Skeletal muscle tissue (tissue), 4 donors: ENCODE data around the gene CLN6. TPM values are rescaled to one million over a fixed set of nuclear protein-coding genes. Genes with fewer than 3 reads are reported as not detected.
A peak's percentile ranks its signal among the peaks of the same experiment; 100 is the strongest.
"Not testable (repeated sequence)": the region's sequence is repeated elsewhere in the genome, so short reads cannot be mapped to it uniquely, and the experiment has no call there.

Source experiments
- H3K27ac ChIP-seq: one replicate; pipeline ENCODE4 v1.7.0; 2013; ENCODE audit warnings: mild to moderate bottlenecking, low read depth, low read length, inconsistent platforms
- H3K27me3 ChIP-seq, 3 donors: one replicate each; pipeline ENCODE4 v1.7.0; 2013; ENCODE audit warnings: low read length in 3 of 3; ENCODE audit not compliant: control insufficient read depth in 3 of 3, insufficient read depth in 3 of 3
- H3K36me3 ChIP-seq, 3 donors: one replicate each; pipeline ENCODE4 v1.7.0; 2013; ENCODE audit warnings: low read length in 3 of 3; ENCODE audit not compliant: control insufficient read depth in 3 of 3, insufficient read depth in 3 of 3
- H3K4me1 ChIP-seq, 3 donors: one replicate each; pipeline ENCODE4 v1.7.0; 2013; ENCODE audit warnings: low read length in 3 of 3, mild to moderate bottlenecking in 3 of 3; ENCODE audit not compliant: control insufficient read depth in 3 of 3, insufficient read depth in 3 of 3
- H3K4me3 ChIP-seq, 3 donors: one replicate each; pipeline ENCODE4 v1.7.0; 2013; ENCODE audit warnings: low read length in 3 of 3
- H3K9ac ChIP-seq, 3 donors: one replicate each; pipeline ENCODE4 v1.7.0; 2013; ENCODE audit warnings: low read length in 3 of 3, mild to moderate bottlenecking in 3 of 3, moderate library complexity in 2 of 3, low read depth in 1 of 3
- H3K9me3 ChIP-seq, 3 donors: one replicate each; pipeline ENCODE4 v1.7.0; 2013; ENCODE audit warnings: low read length in 3 of 3; ENCODE audit not compliant: control insufficient read depth in 3 of 3
- total RNA-seq: library from RNA; depleted of rRNA; stranded (reverse); fragments of >200 nt; gene quantifications from one replicate; pipeline ENCODE4 v1.2.3, GENCODE V29; 2014
- donor health status: Osteomylitis.

The CLN6 gene
- total RNA-seq, 1 donor from 2014 or later, result 6.8 TPM

GRCh38 chr15:68234060-68234459 lies 4.5 kb upstream of the CLN6 start:
- peaks cover 7 to 9% (median 7%) of the 10 kb centered on the region in 3 donors for H3K4me1 ChIP-seq
- no peaks in the 10 kb centered on the region for H3K9me3 ChIP-seq
- no peak overlapping the region for H3K9ac ChIP-seq
- H3K27me3 ChIP-seq, result no peaks in the 10 kb centered on the region
- H3K36me3 ChIP-seq, result no peaks in the 10 kb centered on the region
- H3K4me3 ChIP-seq, result no peak overlapping the region
- H3K27ac ChIP-seq, result no peak overlapping the region

- Histone ChIP-seq H3K4me3 (no peak overlapping the region), H3K9me3 (no peaks in the 10 kb centered on the region), H3K27me3 (no peaks in the 10 kb centered on the region), H3K27ac (no peak overlapping the region), H3K9ac (no peak overlapping the region), H3K36me3 (no peaks in the 10 kb centered on the region), H3K4me1 (peaks cover 17 to 20% (median 18%) of the 10 kb centered on the region in 3 donors)
Measured at GRCh38 chr15:68232937-68233336, 3.4 kb upstream of the CLN6 start.

GRCh38 chr15:68232449-68232848 lies 2.9 kb upstream of the CLN6 start:
- Histone ChIP-seq H3K27me3 (no peaks in the 10 kb centered on the region), H3K36me3 (no peaks in the 10 kb centered on the region), H3K4me1 (peaks cover 18 to 20% (median 19%) of the 10 kb centered on the region in 3 donors), H3K4me3 (no peak overlapping the region), H3K9me3 (no peaks in the 10 kb centered on the region), H3K9ac (no peak overlapping the region), H3K27ac (no peak overlapping the region)

GRCh38 chr15:68231102-68231818 lies 1.7 kb upstream of the CLN6 start:
- H3K9me3 ChIP-seq, result no peaks in the 10 kb centered on the region
- no peak overlapping the region for H3K9ac ChIP-seq
- no peaks in the 10 kb centered on the region for H3K27me3 ChIP-seq
- no peak overlapping the region for H3K27ac ChIP-seq
- H3K4me1 ChIP-seq, result peaks cover 18 to 20% (median 19%) of the 10 kb centered on the region in 3 donors
- H3K4me3 ChIP-seq, result no peak overlapping the region
- no peaks in the 10 kb centered on the region for H3K36me3 ChIP-seq

GRCh38 chr15:68230157-68231100 lies 901 bp upstream of the CLN6 start:
- Histone ChIP-seq H3K9ac (peak overlapping the region; percentile 68 to 88 (median 70)), H3K4me1 (peaks cover 18 to 20% (median 19%) of the 10 kb centered on the region in 3 donors), H3K9me3 (no peaks in the 10 kb centered on the region), H3K36me3 (no peaks in the 10 kb centered on the region), H3K27ac (peak overlapping the region; percentile 70), H3K27me3 (no peaks in the 10 kb centered on the region), H3K4me3 (peak overlapping the region; percentile 79 to 85 (median 82))

GRCh38 chr15:68228971-68229385 lies 550 bp downstream of the CLN6 start:
- Histone ChIP-seq H3K9ac (peak overlapping the region; percentile 74 to 85 (median 82)), H3K9me3 (no peaks in the 10 kb centered on the region), H3K27ac (peak overlapping the region; percentile 70), H3K36me3 (no peaks in the 10 kb centered on the region), H3K4me1 (peaks cover 18 to 20% (median 19%) of the 10 kb centered on the region in 3 donors), H3K4me3 (peak overlapping the region; percentile 75 to 85 (median 82)), H3K27me3 (no peaks in the 10 kb centered on the region)

GRCh38 chr15:68228143-68228970 lies 1.2 kb downstream of the CLN6 start:
- H3K4me3 ChIP-seq, result peak overlapping the region; percentile 75 to 85 (median 82)
- H3K27ac ChIP-seq, result peak overlapping the region; percentile 70
- H3K4me1 ChIP-seq, result peaks cover 18 to 20% (median 19%) of the 10 kb centered on the region in 3 donors

GRCh38 chr15:68227643-68228142 lies 1.8 kb downstream of the CLN6 start:
- Histone ChIP-seq H3K4me3 (peak overlapping the region in 1 of 3 donors; percentile 82), H3K36me3 (no peaks in the 10 kb centered on the region), H3K27ac (no peak overlapping the region), H3K27me3 (no peaks in the 10 kb centered on the region), H3K4me1 (peaks cover 18 to 20% (median 19%) of the 10 kb centered on the region in 3 donors), H3K9ac (no peak overlapping the region), H3K9me3 (no peaks in the 10 kb centered on the region)

More at GRCh38 chr15:68228143-68228970, 1.2 kb downstream of the CLN6 start:
- Histone ChIP-seq H3K27me3 (no peaks in the 10 kb centered on the region), H3K9me3 (no peaks in the 10 kb centered on the region), H3K9ac (peak overlapping the region; percentile 74 to 85 (median 82)), H3K36me3 (no peaks in the 10 kb centered on the region)

- not testable (repeated sequence) for H3K9me3 ChIP-seq, H3K27me3 ChIP-seq, H3K9ac ChIP-seq, H3K27ac ChIP-seq, H3K4me3 ChIP-seq, H3K36me3 ChIP-seq
- H3K4me1 ChIP-seq, result peaks cover 18 to 20% (median 19%) of the 10 kb centered on the region in 3 donors
Measured at GRCh38 chr15:68225442-68225841, 4.1 kb downstream of the CLN6 start.
